HG02973 (cell line): ENCODE data around the gene SSBP3.

Source experiments
- ATAC-seq: cut with Tn5 transposase; IDR thresholded peaks from one replicate; pipeline ENCODE4 v1.9.1; 2021; ENCODE audit warnings: moderate library complexity; ENCODE audit not compliant: unreplicated experiment

SSBP3 gene

GRCh38 chr1:54272772-54273091 is 133.5 kb downstream of the SSBP3 start:
- no peak for ATAC-seq

- ATAC-seq, result no peak
These were observed 134.1 kb downstream of the SSBP3 start for GRCh38 chr1:54272134-54272533.

GRCh38 chr1:54271341-54271740 is 134.9 kb downstream of the SSBP3 start:
- ATAC-seq, result no peak

GRCh38 chr1:54270543-54270942 is 135.7 kb downstream of the SSBP3 start:
- no peak for ATAC-seq

GRCh38 chr1:54268762-54269297 is 137.4 kb downstream of the SSBP3 start:
- ATAC-seq, result no peak

- no peak for ATAC-seq
These were observed 138.1 kb downstream of the SSBP3 start for GRCh38 chr1:54267815-54268761.

DNA sequence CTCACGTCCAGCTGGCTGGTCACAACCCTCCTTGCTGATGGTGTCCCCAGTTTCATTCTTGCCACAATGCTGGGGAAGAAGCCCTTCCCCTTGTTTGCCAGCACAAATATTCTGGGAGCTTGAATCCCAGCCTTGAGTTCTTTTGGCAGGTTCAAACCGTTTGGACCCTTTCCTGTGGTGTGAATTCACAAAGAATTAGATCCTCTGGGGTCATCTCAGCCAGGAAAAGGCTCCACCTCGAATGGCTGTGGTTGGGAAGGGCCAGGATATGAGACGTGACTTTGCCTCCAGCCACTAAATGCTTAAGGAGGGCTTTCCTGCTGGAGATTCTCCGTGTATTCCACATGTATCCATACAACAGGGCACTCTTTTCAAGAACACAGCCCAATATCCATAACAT is 139.3 kb downstream of the SSBP3 start:
- no peak for ATAC-seq

- no peak for ATAC-seq
These were observed 140.0 kb downstream of the SSBP3 start for GRCh38 chr1:54266195-54266594.

DNA sequence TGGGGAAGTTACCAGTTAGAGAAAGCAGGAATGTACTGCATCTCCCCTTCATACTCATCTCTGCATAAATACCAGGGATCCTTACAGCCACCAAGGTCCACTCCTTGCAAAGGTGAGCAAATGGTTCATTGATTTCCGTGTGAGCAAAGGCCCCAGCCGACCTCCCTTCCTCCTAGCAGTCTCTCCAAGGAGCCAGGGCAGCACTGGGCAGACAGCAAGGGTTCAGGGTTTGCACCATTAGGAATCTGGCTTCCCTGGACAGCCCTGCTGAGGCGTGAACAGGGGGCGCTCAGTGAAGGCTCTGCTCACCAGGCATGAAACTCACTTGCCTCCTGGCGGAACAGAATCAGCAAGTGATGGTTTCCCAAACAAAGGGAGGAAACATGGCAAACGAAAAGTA is 140.5 kb downstream of the SSBP3 start:
- no peak for ATAC-seq

DNA sequence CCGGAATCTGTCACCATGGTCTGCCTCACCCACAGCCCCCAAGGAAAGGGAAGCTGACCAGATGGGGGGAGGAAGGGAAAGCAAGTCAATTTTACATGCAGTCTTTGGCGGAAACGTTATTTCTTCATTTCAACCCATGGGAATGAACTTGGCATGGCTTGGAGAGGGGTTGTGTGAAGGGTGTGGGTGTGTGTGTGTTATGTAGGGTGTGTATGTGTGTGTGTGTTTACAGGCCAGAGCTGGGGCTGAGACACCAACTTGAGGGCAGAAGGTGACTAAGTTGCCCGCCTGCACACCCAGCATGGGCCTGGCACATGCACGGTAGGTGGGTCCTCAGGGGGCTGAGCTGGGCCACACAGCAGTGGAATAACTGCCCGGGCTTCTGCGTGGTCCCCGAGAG is 141.1 kb downstream of the SSBP3 start:
- ATAC-seq, result no peak

GRCh38 chr1:54263601-54264226 is 142.5 kb downstream of the SSBP3 start:
- no peak for ATAC-seq

DNA sequence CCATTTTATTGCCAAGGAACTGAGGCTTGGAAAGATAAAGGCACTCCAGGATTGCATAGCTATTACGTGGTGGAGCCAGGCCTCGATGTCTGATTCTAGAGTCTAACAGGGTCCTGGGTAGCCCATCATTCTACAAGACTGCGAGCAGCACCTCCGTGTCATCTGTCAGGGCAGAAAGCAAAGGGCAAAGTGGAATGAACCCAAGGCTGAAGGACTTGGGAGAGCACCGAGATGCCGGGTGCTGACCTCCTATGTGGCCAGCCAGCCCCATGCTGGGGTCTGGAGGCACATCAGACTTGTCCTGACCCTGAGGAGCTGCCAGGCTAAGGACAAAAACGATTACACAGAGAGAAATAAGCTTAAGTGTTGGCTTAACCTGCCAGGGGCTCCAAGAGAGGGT is 143.9 kb downstream of the SSBP3 start:
- ATAC-seq, result no peak

GRCh38 chr1:54260810-54261209 is 145.4 kb downstream of the SSBP3 start:
- ATAC-seq, result no peak

- no peak for ATAC-seq
These were observed 146.6 kb downstream of the SSBP3 start for GRCh38 chr1:54259546-54260140.

DNA sequence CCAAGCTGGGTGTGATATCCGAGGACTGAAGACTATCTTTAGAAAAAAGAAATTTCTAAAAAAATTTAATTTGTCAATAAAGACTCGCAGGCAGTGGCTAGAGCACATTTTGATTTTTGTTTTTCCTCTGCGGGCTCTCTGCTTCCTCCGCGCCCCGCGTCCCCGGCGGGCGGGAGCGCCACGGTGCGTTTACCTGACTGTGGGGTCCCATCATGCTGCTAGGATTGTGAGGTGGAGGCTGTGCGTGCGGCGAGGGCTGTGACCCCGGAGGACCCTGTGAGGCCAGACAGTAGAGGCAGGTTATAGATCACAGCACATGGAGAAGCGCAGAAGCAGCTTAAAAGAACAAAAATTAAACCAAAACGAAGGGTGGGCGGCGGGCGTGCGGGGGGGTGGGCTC is 148.3 kb downstream of the SSBP3 start:
- no peak for ATAC-seq

DNA sequence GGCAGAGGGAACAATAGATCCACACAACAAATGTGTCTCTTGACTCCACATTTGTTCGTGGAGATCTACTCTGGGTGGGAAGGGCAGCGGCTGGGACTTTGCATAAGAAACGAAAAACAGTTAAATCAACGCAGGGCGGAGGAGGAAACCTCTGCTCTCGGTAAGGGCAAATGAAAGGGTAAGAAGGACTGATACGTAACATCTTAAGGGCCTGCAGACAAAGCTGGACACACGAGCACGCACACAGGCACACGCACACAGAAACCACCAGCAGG is 148.9 kb downstream of the SSBP3 start:
- no peak for ATAC-seq

GRCh38 chr1:54256522-54257345 is 149.5 kb downstream of the SSBP3 start:
- no peak for ATAC-seq

DNA sequence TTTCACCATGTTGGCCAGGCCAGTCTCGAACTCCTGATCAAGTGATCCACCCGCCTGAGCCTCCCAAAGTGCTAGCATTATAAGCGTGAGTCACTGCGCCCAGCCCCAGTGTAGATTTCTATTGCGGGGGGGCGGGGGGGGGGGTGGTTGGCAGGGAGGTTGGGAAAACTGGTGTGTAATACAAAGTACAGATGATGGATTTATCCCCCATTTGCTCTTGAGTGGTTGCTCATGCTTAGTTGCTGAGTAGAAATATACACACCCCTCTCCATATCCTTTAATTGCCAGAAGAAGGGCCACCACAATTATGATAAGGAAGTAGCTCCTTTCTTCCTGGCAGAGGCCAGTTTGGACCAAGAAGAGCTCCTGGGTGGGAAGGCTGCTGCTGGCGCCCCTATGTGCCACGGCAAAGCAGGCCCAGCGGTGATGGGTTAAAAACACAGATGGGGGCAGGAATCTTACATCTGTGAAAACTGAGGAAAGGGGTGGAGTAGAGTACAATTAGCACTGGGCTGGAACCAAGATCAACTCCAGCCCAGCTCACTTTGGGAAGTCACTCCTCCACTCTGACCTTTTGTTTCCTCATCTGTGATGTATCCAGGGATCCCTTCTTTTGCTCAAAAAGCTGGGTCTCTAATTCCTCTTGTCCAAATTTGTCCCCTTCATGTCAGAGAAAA is 151.0 kb downstream of the SSBP3 start:
- no peak for ATAC-seq

GRCh38 chr1:54254055-54254454 is 152.1 kb downstream of the SSBP3 start:
- no peak for ATAC-seq

- no peak for ATAC-seq
These were observed 152.7 kb downstream of the SSBP3 start for GRCh38 chr1:54253480-54253879.
